H1 (cell line): Measurements from ENCODE around the gene AKR7A3. TPM values are rescaled to one million over a fixed set of nuclear protein-coding genes. Genes with fewer than 3 reads are reported as not detected.

Experiments used
- CTCF ChIA-PET: fragments of 300-600 bp; sonication (Branson Sonifier 250); formaldehyde crosslinking; loops from one replicate; lab custom pipeline; 2021; ENCODE audit not compliant: partially characterized antibody; lab: Charles Lee
- POLR2A ChIA-PET: fragments of 300-600 bp; sonication (Branson Sonifier 250); formaldehyde crosslinking; loops from one replicate; lab custom pipeline; 2021; ENCODE audit warnings: inconsistent platforms; ENCODE audit not compliant: partially characterized antibody; lab: Charles Lee
- DNase-seq, 2 experiments: peaks; one replicate each; pipeline versions ENCODE4 v3.0.0 to v3.0.0-alpha.2; 2010 to 2022; ENCODE audit warnings: low spot score in 2 of 2, low read depth in 1 of 2, mixed read lengths in 1 of 2
- FAIRE-seq: peaks from 2 replicates; lab custom pipeline; 2011; peaks lifted over from hg19 to GRCh38; lab: Jason Lieb, UNC
- H2AFZ ChIP-seq: 2 replicates; pipeline ENCODE4 v1.8.1; 2012; ENCODE audit warnings: low read length, inconsistent platforms
- H2AK5ac ChIP-seq: 2 replicates; pipeline ENCODE4 v1.6.1; 2013; ENCODE audit warnings: low read depth, low read length
- H2BK120ac ChIP-seq: replicated peaks from 2 replicates; pipeline ENCODE3; 2013; ENCODE audit warnings: low read depth, low read length, inconsistent platforms
- H2BK12ac ChIP-seq: 2 replicates; pipeline ENCODE4 v1.6.1; 2013; ENCODE audit warnings: low read depth, low read length
- H2BK15ac ChIP-seq: 2 replicates; pipeline ENCODE4 v1.6.1; 2013; ENCODE audit warnings: low read length
- H2BK20ac ChIP-seq: 2 replicates; pipeline ENCODE4 v1.6.1; 2013; ENCODE audit warnings: low read length
- H2BK5ac ChIP-seq: 2 replicates; pipeline ENCODE4 v1.6.1; 2013; ENCODE audit warnings: low read depth, low read length
- H3K14ac ChIP-seq: 2 replicates; pipeline ENCODE4 v1.6.1; 2013; ENCODE audit warnings: inconsistent platforms; ENCODE audit not compliant: insufficient read length
- H3K18ac ChIP-seq: 2 replicates; pipeline ENCODE4 v1.6.1; 2013; ENCODE audit warnings: low read length; ENCODE audit errors: extremely low read depth
- H3K23ac ChIP-seq: 2 replicates; pipeline ENCODE4 v1.6.1; 2013; ENCODE audit warnings: inconsistent platforms; ENCODE audit not compliant: insufficient read length
- H3K23me2 ChIP-seq: 2 replicates; pipeline ENCODE4 v1.6.1; 2013; ENCODE audit warnings: low read depth, low read length
- H3K27ac ChIP-seq: 2 replicates; pipeline ENCODE4 v1.6.1; 2011; ENCODE audit warnings: low read depth, low read length, inconsistent platforms
- H3K27me3 ChIP-seq, 4 experiments: replicated peaks in 1 of 4; 1 replicate in 1 of 4; 2 replicates in 3 of 4; pipeline versions ENCODE4 v1.6.1 to v1.8.1; 2011 to 2013; ENCODE audit warnings: low read length in 3 of 4, mild to moderate bottlenecking in 3 of 4, inconsistent platforms in 2 of 4, mixed read lengths in 2 of 4, moderate library complexity in 1 of 4; ENCODE audit not compliant: control insufficient read depth in 3 of 4, insufficient read depth in 3 of 4; ENCODE audit errors: extremely low read depth in 1 of 4
- H3K36me3 ChIP-seq, 4 experiments: 2 replicates each; pipeline versions ENCODE4 v1.6.1 to v1.8.1; 2011 to 2013; ENCODE audit warnings: mild to moderate bottlenecking in 4 of 4, low read length in 3 of 4, moderate library complexity in 2 of 4, control low read depth in 1 of 4, inconsistent platforms in 1 of 4; ENCODE audit not compliant: insufficient read depth in 4 of 4, control insufficient read depth in 2 of 4
- H3K4ac ChIP-seq: replicated peaks from 2 replicates; pipeline ENCODE3; 2013; ENCODE audit warnings: low read length, low read depth, mixed read lengths, inconsistent platforms; ENCODE audit not compliant: insufficient read length
- H3K4me1 ChIP-seq, 4 experiments: replicated peaks in 1 of 4; 1 replicate in 1 of 4; 2 replicates in 3 of 4; pipeline versions ENCODE4 v1.6.1 to v1.8.1; 2011 to 2013; ENCODE audit warnings: low read length in 3 of 4, inconsistent platforms in 2 of 4, mixed read lengths in 1 of 4; ENCODE audit not compliant: insufficient read depth in 4 of 4, control insufficient read depth in 3 of 4
- H3K4me2 ChIP-seq, 2 experiments: 2 replicates each; pipeline versions ENCODE4 v1.6.1 to v1.8.1; 2011 to 2013; ENCODE audit warnings: low read depth in 2 of 2, low read length in 2 of 2, control low read depth in 1 of 2, inconsistent platforms in 1 of 2, mild to moderate bottlenecking in 1 of 2; ENCODE audit not compliant: insufficient read depth in 1 of 2
- H3K4me3 ChIP-seq, 4 experiments: fragments of 200-600, 300-600 bp in 1 of 4; sonication (generic), shearing (Covaris generic), sonication (Bioruptor Twin) in 1 of 4; 2 replicates each; pipeline versions ENCODE4 v1.5.1 to v1.8.1; 2011 to 2016; ENCODE audit warnings: low read length in 4 of 4, low read depth in 3 of 4, control low read depth in 2 of 4, inconsistent platforms in 2 of 4, mild to moderate bottlenecking in 2 of 4, mixed read lengths in 1 of 4, moderate library complexity in 1 of 4; ENCODE audit not compliant: insufficient read depth in 2 of 4; ENCODE audit errors: extremely low read depth in 1 of 4
- H3K56ac ChIP-seq: replicated peaks from 2 replicates; pipeline ENCODE3; 2013; ENCODE audit warnings: low read depth, mild to moderate bottlenecking, mixed read lengths, low read length, inconsistent platforms; ENCODE audit not compliant: insufficient read length
- H3K79me1 ChIP-seq: 2 replicates; pipeline ENCODE4 v1.6.1; 2013; ENCODE audit warnings: low read depth, low read length, control low read depth
- H3K79me2 ChIP-seq, 2 experiments: 2 replicates each; pipeline versions ENCODE4 v1.6.1 to v1.8.1; 2012 to 2013; ENCODE audit warnings: low read length in 2 of 2, mild to moderate bottlenecking in 2 of 2, inconsistent platforms in 1 of 2; ENCODE audit not compliant: insufficient read depth in 2 of 2, control insufficient read depth in 1 of 2
- H3K9ac ChIP-seq, 4 experiments: replicated peaks in 1 of 4; 1 replicate in 1 of 4; 2 replicates in 3 of 4; pipeline versions ENCODE4 v1.6.1 to v1.8.1; 2011 to 2013; ENCODE audit warnings: low read depth in 3 of 4, low read length in 3 of 4, control low read depth in 2 of 4, mild to moderate bottlenecking in 2 of 4, moderate library complexity in 2 of 4, inconsistent platforms in 1 of 4; ENCODE audit errors: extremely low read depth in 1 of 4
- H3K9me3 ChIP-seq, 2 experiments: 2 replicates each; pipeline versions ENCODE4 v1.6.1 to v1.8.1; 2012 to 2013; ENCODE audit warnings: mild to moderate bottlenecking in 2 of 2, moderate library complexity in 2 of 2, control low read depth in 1 of 2, inconsistent platforms in 1 of 2, low read depth in 1 of 2, low read length in 1 of 2, mixed read lengths in 1 of 2; ENCODE audit not compliant: insufficient read depth in 2 of 2
- H4K20me1 ChIP-seq, 2 experiments: replicated peaks in 1 of 2; 2 replicates each; pipeline versions ENCODE3 to v1.8.1; 2011 to 2013; ENCODE audit warnings: inconsistent platforms in 2 of 2, low read length in 2 of 2, mild to moderate bottlenecking in 1 of 2; ENCODE audit not compliant: insufficient read depth in 2 of 2, control insufficient read depth in 1 of 2
- H4K5ac ChIP-seq: 2 replicates; pipeline ENCODE4 v1.6.1; 2013; ENCODE audit warnings: low read length, low read depth, mixed read lengths, inconsistent platforms; ENCODE audit not compliant: insufficient read length
- H4K8ac ChIP-seq: 2 replicates; pipeline ENCODE4 v1.8.0; 2013; ENCODE audit warnings: mild to moderate bottlenecking, moderate library complexity, low read length, inconsistent platforms; ENCODE audit not compliant: insufficient read depth; ENCODE audit errors: extremely low read depth
- H4K91ac ChIP-seq: replicated peaks from 2 replicates; pipeline ENCODE3; 2013; ENCODE audit warnings: low read length, mixed read lengths, inconsistent platforms; ENCODE audit not compliant: insufficient read length
- CTCF ChIP-seq, 3 experiments: IDR thresholded peaks; 1 replicate in 2 of 3; 2 replicates in 1 of 3; pipeline versions ENCODE4 v1.5.1 to v1.6.1; 2011; ENCODE audit warnings: low read length in 3 of 3, mild to moderate bottlenecking in 3 of 3, inconsistent platforms in 2 of 3, low read depth in 1 of 3, moderate library complexity in 1 of 3; ENCODE audit not compliant: insufficient read depth in 1 of 3; ENCODE audit errors: control extremely low read depth in 1 of 3
- FOSL1 ChIP-seq: IDR thresholded peaks from 2 replicates; pipeline ENCODE4 v1.6.1; 2011; ENCODE audit warnings: mild to moderate bottlenecking, low read depth, low read length, moderate library complexity; ENCODE audit not compliant: insufficient read depth
- GTF2F1 ChIP-seq: IDR thresholded peaks from 2 replicates; pipeline ENCODE4 v1.6.1; 2012; ENCODE audit warnings: low read depth, low read length, improper control_type of control experiment, borderline replicate concordance
- SIRT6 ChIP-seq: IDR thresholded peaks from one replicate; pipeline ENCODE4 v1.7.1; 2012; ENCODE audit warnings: low read length, inconsistent platforms
- WGBS, 2 experiments: shearing (Covaris generic) in 1 of 2; methylation state at CpG; one replicate each; pipeline versions ENCODE4 v1.1.6 to v1.1.7; 2013 to 2015; ENCODE audit warnings: low lambda C conversion rate in 2 of 2, mixed read lengths in 2 of 2, inconsistent platforms in 1 of 2, low coverage in 1 of 2, missing lambda C conversion rate in 1 of 2; ENCODE audit not compliant: insufficient replicate concordance in 2 of 2, insufficient coverage in 1 of 2, insufficient read length in 1 of 2; ENCODE audit errors: extremely low coverage in 1 of 2, missing lambda C conversion rate in 1 of 2; 5-methylcytosine and 5-hydroxymethylcytosine counted together
- polyA plus RNA-seq, 7 experiments: library from polyadenylated mRNA; depleted of rRNA in 3 of 7; stranded (reverse) in 5 of 7; unstranded in 2 of 7; fragments of >200 nt in 5 of 7; fragments of 200-250 nt in 2 of 7; gene quantifications; 1 replicate in 5 of 7; 2 replicates in 1 of 7; 4 replicates in 1 of 7; pipeline versions ENCODE4 v1.2.1 to v1.2.3, GENCODE V29; 2011 to 2013; ENCODE audit warnings: missing spikeins in 2 of 7, mixed read lengths in 2 of 7
- total RNA-seq: library from RNA; stranded (reverse); fragmentation: NEBNext Ultra II Directional; extraction: Animal tissue kit (Norgen Biotek cat#: 25700); gene quantifications from 2 replicates; pipeline ENCODE4 v1.2.1, GENCODE V29; 2021

The AKR7A3 gene
- total and polyA plus RNA-seq, 2 of the 8 experiments (the other 6 are each of a cell fraction or from before 2014, with no cell fraction given): 0.62 to 0.65 TPM

- H3K9ac ChIP-seq: no peak overlapping the region
- POLR2A ChIA-PET: interaction anchor here (1.0 to 16.9 kb wide), 2 partner anchors 9 to 10 kb away, joined by 3 to 143 read pairs; partner anchors contain the start of genes AKR7A2 and SLC66A1
- H3K27me3 ChIP-seq: no peaks in the 10 kb centered on the region
- H3K79me2 ChIP-seq: no peaks in the 10 kb centered on the region
- H2BK5ac ChIP-seq: no peak overlapping the region
- no peak overlapping the region for H2AK5ac ChIP-seq
- TF ChIP-seq CTCF (IDR thresholded peaks at IDR 0.05; ENCODE audit: control extremely low read depth in 1 of 3, insufficient read depth in 1 of 3, low read depth in 1 of 3, low read length in 3 of 3) (no peak), GTF2F1 (no peak), FOSL1 (no peak), SIRT6 (no peak)
- TF ChIP-seq, all 59 proteins: peak for 0
- WGBS, 2 experiments: 90% methylated on average over 2 of the region's 3 CpGs; no CpG with 5 or more reads in 1 of the 2 experiments
- no peak for FAIRE-seq
- Histone ChIP-seq H4K8ac (no peak overlapping the region), H2BK120ac (no peak overlapping the region), H3K18ac (no peak overlapping the region), H2BK20ac (no peak overlapping the region), H3K4me3 (no peak overlapping the region), H3K23me2 (no peaks in the 10 kb centered on the region), H3K27ac (no peak overlapping the region), H4K5ac (no peak overlapping the region), H3K23ac (no peak overlapping the region), H3K4ac (no peak overlapping the region), H3K56ac (no peak overlapping the region), H3K14ac (no peak overlapping the region), H2BK15ac (no peak overlapping the region), H3K4me1 (peaks cover 0 to 3% (median 2%) of the 10 kb centered on the region in 4 experiments; a peak in 4 of 7 replicates), H3K79me1 (no peaks in the 10 kb centered on the region), H2BK12ac (no peak overlapping the region), H3K4me2 (no peak overlapping the region), H2AFZ (no peak overlapping the region), H4K20me1 (peaks cover 3 to 23% of the 10 kb centered on the region in 2 experiments), H4K91ac (no peak overlapping the region), H3K36me3 (peaks cover 1 to 15% (median 6%) of the 10 kb centered on the region in 4 experiments; a peak in 5 of 8 replicates), H3K9me3 (no peaks in the 10 kb centered on the region)
- CTCF ChIA-PET: interaction anchor here (1.2 to 1.4 kb wide), 2 partner anchors 12 to 18 kb away, joined by 3 to 5 read pairs; no protein-coding TSS in a partner anchor
- no peak for DNase-seq
Measured at GRCh38 chr1:19321071-19321470, 32.5 kb upstream of the AKR7A3 start.
